ENCODE measurements around the gene TAS2R31.

GRCh38 chr12:10994307-10994706 lies 36.9 kb downstream of the TAS2R31 start:
- TF ChIP-seq, protein P1, sequence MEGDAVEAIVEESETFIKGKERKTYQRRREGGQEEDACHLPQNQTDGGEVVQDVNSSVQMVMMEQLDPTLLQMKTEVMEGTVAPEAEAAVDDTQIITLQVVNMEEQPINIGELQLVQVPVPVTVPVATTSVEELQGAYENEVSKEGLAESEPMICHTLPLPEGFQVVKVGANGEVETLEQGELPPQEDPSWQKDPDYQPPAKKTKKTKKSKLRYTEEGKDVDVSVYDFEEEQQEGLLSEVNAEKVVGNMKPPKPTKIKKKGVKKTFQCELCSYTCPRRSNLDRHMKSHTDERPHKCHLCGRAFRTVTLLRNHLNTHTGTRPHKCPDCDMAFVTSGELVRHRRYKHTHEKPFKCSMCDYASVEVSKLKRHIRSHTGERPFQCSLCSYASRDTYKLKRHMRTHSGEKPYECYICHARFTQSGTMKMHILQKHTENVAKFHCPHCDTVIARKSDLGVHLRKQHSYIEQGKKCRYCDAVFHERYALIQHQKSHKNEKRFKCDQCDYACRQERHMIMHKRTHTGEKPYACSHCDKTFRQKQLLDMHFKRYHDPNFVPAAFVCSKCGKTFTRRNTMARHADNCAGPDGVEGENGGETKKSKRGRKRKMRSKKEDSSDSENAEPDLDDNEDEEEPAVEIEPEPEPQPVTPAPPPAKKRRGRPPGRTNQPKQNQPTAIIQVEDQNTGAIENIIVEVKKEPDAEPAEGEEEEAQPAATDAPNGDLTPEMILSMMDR (IDR thresholded peaks at IDR 0.05; ENCODE audit: low read length): no peak
- TF ChIP-seq EZH2phosphoT487 (IDR thresholded peaks at IDR 0.05; ENCODE audit: low read length): no peak

All from MM.1S (cell line).